Measurements from ENCODE around the gene USP30.
"Not testable (repeated sequence)": the region's sequence is repeated elsewhere in the genome, so short reads cannot be mapped to it uniquely, and the experiment has no call there.

The USP30 gene

GRCh38 chr12:109052414-109053323 lies at the start of gene USP30:
USP30 (plus strand) TSS chr12:109052576; CDS start chr12:109052679, 103 bp downstream.
- peak; percentile 65 to 70 (median 68) for DNase-seq (ENCODE audit: low read depth in 3 of 3)

- DNase-seq (ENCODE audit: low read depth in 3 of 3): no peak
Measured at GRCh38 chr12:109004017-109004416, 48.4 kb upstream of the USP30 start.

- DNase-seq (ENCODE audit: low read depth in 3 of 3): no peak
Measured at GRCh38 chr12:109009766-109010165, 42.6 kb upstream of the USP30 start.

- DNase-seq (ENCODE audit: low read depth in 3 of 3): no peak
Measured at GRCh38 chr12:109010259-109010658, 42.1 kb upstream of the USP30 start.

GRCh38 chr12:109014984-109015765 lies 37.2 kb upstream of the USP30 start:
- no peak for DNase-seq (ENCODE audit: low read depth in 3 of 3)

- DNase-seq (ENCODE audit: low read depth in 3 of 3): no peak
Measured at GRCh38 chr12:109016016-109016415, 36.4 kb upstream of the USP30 start.

GRCh38 chr12:109016978-109017377 lies 35.4 kb upstream of the USP30 start:
- no peak for DNase-seq (ENCODE audit: low read depth in 3 of 3)

- no peak for DNase-seq (ENCODE audit: low read depth in 3 of 3)
Measured at GRCh38 chr12:109018296-109018695, 34.1 kb upstream of the USP30 start.

- no peak for DNase-seq (ENCODE audit: low read depth in 3 of 3)
Measured at GRCh38 chr12:109020146-109020795, 32.1 kb upstream of the USP30 start.

- DNase-seq (ENCODE audit: low read depth in 3 of 3): peak in 1 of 3 experiments; percentile 20
Measured at GRCh38 chr12:109020796-109021380, 31.5 kb upstream of the USP30 start, which contains the start of gene SVOP. SVOP (minus strand) TSS chr12:109021068; CDS start chr12:109020868, 200 bp downstream.

GRCh38 chr12:109027767-109028166 lies 24.6 kb upstream of the USP30 start:
- no peak for DNase-seq (ENCODE audit: low read depth in 3 of 3)

- not testable (repeated sequence) for DNase-seq (ENCODE audit: low read depth in 3 of 3)
Measured at GRCh38 chr12:109028624-109029023, 23.8 kb upstream of the USP30 start.

- no peak for DNase-seq (ENCODE audit: low read depth in 3 of 3)
Measured at GRCh38 chr12:109029411-109029810, 23.0 kb upstream of the USP30 start.

- DNase-seq (ENCODE audit: low read depth in 3 of 3): no peak
Measured at GRCh38 chr12:109033239-109034196, 18.9 kb upstream of the USP30 start.

- no peak for DNase-seq (ENCODE audit: low read depth in 3 of 3)
Measured at GRCh38 chr12:109036975-109037374, 15.4 kb upstream of the USP30 start.

- no peak for DNase-seq (ENCODE audit: low read depth in 3 of 3)
Measured at GRCh38 chr12:109044241-109044640, 8.1 kb upstream of the USP30 start.

- no peak for DNase-seq (ENCODE audit: low read depth in 3 of 3)
Measured at GRCh38 chr12:109047081-109047805, 5.1 kb upstream of the USP30 start.

GRCh38 chr12:109048706-109049105 lies 3.7 kb upstream of the USP30 start:
- DNase-seq (ENCODE audit: low read depth in 3 of 3): not testable (repeated sequence)

- DNase-seq (ENCODE audit: low read depth in 3 of 3): not testable (repeated sequence)
Measured at GRCh38 chr12:109049794-109050193, 2.6 kb upstream of the USP30 start.

GRCh38 chr12:109052097-109052413 lies 321 bp upstream of the USP30 start:
- no peak for DNase-seq (ENCODE audit: low read depth in 3 of 3)
